GM18511 (cell line): ENCODE data around the gene LRIF1.
"Not testable (repeated sequence)": the region's sequence is repeated elsewhere in the genome, so short reads cannot be mapped to it uniquely, and the experiment has no call there.

Experiments used
- ATAC-seq: cut with Tn5 transposase; IDR thresholded peaks from one replicate; pipeline ENCODE4 v1.9.1; 2021; ENCODE audit warnings: mild to moderate bottlenecking, moderate library complexity; ENCODE audit not compliant: unreplicated experiment

The LRIF1 gene

GRCh38 chr1:110951161-110951560 lies 12.6 kb downstream of the LRIF1 start:
- ATAC-seq = no peak

DNA sequence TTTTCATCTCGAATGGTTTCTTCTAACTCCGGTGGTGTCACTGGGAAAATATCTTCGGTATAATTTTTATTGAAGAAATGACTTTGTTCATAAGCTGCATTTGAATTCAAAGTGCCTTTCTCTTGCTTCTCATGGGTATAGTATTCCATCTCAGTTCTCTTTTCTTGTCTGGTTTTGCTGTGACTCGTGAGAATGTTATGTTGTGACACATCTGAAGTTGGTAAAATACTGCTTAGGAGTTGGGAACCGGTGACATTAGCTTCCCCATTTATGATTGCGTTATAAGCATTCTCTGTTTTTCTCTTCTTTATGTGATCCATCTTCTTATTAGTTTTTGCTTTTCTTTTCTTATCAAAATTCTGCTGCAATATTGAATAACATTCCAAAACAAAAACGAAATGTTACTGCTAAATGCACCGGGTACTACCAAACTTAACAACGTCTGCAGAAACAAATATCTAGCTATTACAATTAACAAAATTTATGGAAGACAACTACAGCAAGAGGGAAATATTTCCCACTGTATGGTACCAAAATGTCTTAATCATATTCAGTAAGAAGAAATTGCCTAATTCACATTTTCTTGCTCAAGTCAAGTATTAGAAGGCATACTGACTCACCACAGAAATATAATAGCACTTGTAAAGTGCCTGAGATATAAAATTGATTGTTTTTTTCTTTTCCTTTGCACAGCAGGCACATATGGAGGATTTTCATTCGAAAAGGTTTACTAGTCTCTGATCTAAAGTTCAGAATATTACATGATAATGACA lies 15.5 kb downstream of the LRIF1 start:
- ATAC-seq = no peak

DNA sequence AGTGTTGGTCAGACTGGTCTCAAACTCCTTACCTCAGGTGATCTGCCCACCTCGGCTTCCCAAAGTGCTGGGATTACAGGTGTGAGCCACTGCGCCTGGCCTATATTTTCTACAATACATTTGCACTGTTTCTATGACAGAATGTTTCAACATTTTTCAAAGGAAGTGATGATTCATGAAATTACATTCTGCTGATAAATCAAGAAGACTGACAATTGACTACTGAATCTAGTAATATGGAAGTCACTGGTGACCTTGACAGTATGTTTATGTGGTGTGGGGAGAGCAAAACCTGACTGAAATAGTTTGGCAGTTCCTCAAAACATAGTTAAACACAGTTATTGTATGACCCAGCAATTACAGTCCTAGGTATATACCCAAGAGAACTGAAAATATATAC lies 18.1 kb downstream of the LRIF1 start:
- ATAC-seq = no peak

DNA sequence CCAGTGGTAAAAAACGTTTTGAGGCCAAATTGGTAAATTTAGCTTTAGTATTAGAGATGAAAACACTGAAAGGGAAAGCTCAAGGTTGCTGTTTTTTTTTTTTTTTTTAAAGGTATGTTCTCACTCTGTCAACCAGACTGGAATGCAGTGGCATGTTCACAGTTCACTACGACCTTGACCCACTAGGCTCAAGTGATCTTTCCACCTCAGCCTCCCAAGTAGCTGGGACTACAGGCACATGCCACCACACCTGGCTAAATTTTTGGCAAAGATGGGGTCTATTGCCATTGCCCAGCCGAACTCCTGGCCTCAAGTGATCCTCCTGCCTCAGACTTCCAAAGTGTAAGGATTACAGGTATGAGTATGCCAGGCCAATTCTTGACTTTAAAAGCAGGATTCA lies 18.9 kb downstream of the LRIF1 start:
- no peak for ATAC-seq

DNA sequence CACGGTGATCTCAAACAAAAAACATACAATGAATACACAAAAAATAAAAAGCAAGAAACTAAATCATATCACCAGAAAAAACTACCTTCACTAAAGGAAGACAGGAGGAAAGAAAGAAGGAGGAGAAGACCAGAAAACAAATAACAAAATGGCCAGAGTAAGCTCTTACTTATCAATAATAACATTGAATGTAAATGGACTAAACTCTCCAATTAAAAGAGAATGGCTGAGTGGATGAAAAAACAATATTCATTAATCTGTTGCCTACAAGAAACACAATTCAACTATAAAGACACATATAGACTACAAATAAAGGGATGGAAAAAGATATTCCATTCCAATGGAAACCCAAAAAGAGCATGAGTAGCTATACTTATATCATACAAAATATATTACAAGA lies 27.2 kb downstream of the LRIF1 start:
- ATAC-seq = no peak

DNA sequence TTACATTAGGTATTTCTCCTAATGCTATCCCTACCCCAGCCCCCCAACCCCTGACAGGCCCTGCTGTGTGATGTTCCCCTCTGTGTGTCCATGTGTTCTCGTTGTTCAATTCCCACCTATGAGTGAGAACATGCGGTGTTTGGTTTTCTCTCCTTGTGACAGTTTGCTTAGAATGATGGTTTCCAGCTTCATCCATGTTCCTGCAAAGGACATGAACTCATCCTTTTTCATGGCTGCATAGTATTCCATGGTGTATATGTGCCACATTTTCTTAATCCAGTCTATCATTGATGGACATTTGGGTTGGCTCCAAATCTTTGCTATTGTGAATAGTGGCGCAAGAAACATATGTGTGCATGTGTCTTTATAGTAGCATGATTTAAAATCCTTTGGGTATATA lies 32.6 kb downstream of the LRIF1 start:
- not testable (repeated sequence) for ATAC-seq

- ATAC-seq = no peak
Observed at GRCh38 chr1:110928904-110929303, 34.8 kb downstream of the LRIF1 start.

DNA sequence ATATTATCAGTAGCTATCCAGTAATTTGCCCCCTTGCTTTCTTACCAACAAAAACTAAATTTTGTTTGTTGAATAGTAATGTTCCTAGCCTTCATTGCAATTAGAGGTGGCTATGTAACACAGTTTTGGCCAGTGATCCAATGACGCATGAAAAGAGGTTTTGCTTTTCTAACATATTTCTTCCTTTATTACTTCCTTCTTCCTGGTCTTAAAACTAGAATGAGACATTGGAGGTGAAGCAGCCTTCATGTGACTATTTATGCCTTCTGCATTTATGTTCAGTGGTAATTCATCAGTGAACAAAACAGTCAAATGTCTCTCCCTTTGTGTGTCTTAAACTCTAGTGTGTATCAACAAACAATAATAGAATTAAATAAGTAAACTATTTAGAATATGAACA lies 35.5 kb downstream of the LRIF1 start:
- no peak for ATAC-seq

- ATAC-seq = no peak
Observed at GRCh38 chr1:110927484-110928075, 36.1 kb downstream of the LRIF1 start.

DNA sequence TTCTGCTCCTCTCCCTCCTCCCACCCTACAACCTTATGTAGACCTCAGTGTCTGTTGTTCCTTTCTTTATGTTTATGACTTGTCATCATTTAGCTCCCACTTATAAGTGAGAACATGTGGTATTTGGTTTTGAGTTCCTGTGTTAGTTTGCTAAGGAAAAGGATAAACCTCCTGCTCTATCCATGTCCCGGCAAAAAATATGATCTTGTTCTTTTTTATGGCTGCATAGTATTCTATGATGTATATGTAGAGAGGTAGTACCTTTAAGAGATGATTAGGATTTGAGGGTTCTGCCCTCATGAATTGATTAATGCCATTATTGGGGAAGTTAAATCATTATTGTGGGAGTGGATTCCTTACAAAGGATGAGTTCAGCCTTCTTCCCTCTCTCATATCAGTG lies 41.8 kb downstream of the LRIF1 start:
- no peak for ATAC-seq

DNA sequence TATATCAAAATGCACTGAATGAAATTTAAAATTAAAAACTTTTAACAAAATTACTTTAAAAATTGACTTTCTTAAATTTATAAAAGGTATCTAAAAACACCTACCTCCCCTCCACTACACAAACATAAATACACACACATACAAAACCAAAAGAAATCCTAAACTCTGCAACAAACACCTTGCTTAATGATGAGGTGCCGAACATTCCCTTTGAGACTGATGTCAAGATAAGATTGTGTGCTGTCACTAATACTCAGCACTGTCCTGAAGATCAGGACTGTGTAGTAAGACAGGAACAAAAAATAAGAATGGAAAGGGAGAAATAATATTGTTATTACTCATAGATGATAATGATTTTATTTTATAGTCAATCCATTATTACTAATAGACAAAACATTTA lies 45.7 kb downstream of the LRIF1 start:
- no peak for ATAC-seq

DNA sequence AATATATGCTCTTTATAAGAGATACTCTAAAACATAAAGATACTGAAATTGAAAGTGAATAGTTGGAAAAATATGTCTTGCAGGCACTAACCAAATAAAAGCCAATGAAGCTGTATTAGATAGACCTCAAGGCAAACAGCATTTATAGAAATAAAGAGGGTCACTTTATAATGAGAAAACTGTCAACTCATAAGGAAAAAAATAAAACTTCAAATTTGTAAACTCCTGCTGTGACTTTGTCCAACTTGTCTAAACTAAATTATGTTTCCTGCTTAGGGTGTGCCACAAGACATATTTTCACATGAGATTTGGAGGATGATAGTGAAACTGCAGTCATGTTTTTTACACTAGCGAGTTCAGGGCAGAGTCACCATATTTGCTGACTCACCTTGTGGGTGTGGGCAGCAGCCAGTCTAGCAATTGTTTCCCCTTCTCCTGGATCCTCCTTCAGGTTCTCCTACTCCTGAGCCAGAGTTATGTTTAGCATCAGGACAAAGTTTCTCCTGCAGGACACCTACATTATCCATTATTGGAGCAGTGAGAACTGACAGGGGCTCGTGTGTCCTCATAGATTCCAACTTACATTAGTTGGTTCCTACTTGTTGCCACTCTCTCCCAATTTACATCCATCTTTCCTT lies 46.9 kb downstream of the LRIF1 start:
- no peak for ATAC-seq

DNA sequence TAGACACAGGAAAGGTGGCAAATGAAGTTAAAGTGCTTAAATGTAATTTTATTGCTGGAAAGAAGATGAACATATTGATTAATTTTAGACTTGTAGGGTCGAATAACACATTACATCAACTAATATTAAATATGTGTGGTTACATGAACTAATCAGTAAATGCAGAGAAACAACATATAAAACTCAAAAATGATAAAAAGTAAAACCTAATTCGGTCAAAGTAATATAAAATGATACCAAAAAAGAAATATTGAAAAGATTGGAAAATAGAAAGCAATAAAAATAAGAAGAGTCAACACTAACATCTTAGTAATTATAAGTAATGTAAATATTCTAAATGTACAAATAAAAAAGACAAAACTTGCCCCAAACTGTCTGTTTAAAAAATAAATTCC lies 47.5 kb downstream of the LRIF1 start:
- no peak for ATAC-seq

GRCh38 chr1:110915804-110916203 lies 47.9 kb downstream of the LRIF1 start:
- ATAC-seq = no peak

DNA sequence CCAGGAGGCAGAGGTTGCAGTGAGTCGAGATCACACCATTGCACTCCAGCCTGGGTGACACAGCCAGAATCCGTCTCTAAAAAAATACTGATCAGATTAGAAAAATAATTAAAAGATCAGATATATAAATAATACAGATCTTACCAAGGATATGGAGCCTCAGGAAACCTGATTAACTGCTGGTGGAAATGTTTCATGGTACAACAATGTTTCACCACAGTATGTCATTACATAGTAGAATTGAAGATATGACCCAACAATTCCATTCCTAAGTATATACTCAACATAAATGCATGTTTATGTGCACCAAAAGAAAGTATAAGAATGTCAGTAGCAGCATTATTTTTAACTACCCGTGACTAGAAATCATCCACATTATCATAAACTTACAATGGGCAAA lies 49.0 kb downstream of the LRIF1 start:
- ATAC-seq = no peak

DNA sequence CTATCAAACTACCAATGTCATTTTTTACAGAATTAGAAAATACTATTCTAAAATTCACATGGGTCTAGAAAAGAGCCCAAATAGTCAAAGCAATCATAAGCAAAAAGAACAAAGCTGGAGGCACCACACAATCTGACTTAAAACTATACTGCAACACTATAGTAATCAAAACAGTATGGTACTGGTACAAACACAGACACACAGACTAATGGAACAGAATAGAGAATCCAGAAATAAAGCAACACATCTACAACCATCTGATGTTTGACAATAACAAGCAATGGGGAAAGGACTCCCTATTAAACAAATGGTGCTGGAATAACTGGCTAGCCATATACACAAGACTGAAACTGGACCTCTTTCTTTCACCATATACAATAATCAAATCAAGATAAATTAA lies 50.9 kb downstream of the LRIF1 start:
- no peak for ATAC-seq

- ATAC-seq = no peak
Observed at GRCh38 chr1:110903853-110904500, 59.7 kb downstream of the LRIF1 start.

GRCh38 chr1:110902820-110903463 lies 60.8 kb downstream of the LRIF1 start:
- no peak for ATAC-seq

GRCh38 chr1:110899458-110899843 lies 64.3 kb downstream of the LRIF1 start:
- no peak for ATAC-seq

DNA sequence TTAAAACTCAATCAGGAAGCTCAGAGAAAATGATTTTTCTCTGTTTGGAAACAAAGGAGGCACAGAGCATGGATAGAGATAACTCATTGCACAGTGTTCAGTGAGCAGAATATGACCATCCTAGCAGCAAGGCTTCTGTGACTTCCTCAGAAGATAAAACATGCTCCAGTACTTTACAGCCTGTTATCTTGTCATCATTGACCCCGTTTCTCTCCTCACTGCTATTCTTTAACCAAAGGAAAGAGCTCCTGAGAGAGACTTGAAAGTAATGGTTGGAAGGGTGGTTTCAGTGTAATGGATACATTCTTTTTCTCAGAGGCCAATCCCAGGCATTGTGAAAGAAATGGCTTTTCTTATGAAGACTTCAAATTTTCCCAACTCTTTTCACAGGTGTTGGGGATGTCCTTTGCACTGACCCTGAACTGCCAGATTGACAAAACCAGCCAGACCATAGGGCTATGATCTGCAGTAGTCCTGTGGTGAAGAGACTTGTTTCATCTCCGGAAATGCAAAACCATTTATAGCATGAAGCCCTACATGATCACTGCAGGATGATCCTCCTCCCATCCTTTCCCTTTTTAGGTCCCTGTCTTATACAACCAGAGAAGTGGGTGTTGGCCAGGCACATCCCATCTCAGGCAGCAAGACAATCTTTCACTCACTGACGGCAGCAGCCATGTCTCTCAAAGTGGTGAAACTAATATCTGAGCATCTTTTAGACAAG lies 64.8 kb downstream of the LRIF1 start:
- ATAC-seq = no peak

- ATAC-seq = no peak
Observed at GRCh38 chr1:110897681-110898080, 66.0 kb downstream of the LRIF1 start.
